HG03354 (cell line): ENCODE data around the gene TAF4.

Source experiments
- ATAC-seq: cut with Tn5 transposase; IDR thresholded peaks from one replicate; pipeline ENCODE4 v1.9.1; 2021; ENCODE audit warnings: mild to moderate bottlenecking; ENCODE audit not compliant: unreplicated experiment, poor library complexity, severe bottlenecking

TAF4 gene

DNA sequence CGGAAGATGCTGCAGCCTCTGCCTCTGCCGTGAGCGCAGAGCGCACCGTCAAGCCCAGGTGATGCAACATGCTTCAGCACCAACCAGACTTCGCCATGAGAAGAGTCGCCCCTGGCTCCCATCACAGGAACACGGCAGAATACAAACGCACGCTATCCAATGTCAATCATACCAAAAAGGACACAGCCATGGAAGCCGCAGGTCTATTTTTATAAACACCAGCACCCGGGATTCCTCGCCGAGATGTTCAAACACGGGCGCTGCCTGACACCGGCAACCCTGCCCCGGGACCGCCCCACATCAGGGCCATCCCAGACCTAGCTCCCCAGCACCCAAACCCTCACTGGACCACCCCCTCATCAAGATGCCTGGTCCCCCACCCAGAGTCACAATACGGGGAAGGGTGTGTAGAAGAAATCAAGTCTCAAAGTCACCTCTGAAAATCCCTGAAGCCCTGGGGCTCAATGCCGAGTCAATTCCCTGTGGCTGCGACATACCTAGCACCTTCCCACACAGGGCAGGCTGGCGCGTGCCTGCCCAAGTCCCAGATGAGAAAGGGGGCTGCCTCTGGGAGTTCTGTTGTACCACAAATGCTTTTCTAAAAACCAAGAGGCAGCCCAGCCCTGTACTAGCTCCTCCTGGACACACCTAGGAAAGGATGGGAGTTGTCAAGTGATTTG lies 17.9 kb downstream of the TAF4 start:
- ATAC-seq = no peak

DNA sequence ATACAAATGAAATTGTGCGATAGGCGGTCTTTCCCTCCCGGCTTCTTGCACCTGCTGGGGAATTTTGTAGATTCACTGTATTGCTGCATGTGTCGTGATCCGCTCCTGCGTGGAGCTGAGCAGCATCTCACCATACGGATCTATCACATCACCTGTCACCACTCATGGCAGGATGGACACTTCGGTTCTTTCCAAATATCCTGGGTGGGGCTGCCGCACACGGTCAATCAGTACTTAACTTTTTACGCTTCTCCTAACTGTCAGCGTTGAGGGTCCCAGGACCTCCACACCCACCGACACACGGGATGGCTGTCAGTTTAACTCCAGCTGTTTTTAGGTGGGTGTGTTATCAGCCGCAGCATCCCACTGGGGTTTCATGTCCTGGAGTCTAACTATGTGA lies 19.2 kb downstream of the TAF4 start:
- ATAC-seq = no peak

GRCh38 chr20:62045529-62046285 lies 20.0 kb downstream of the TAF4 start:
- ATAC-seq = no peak

DNA sequence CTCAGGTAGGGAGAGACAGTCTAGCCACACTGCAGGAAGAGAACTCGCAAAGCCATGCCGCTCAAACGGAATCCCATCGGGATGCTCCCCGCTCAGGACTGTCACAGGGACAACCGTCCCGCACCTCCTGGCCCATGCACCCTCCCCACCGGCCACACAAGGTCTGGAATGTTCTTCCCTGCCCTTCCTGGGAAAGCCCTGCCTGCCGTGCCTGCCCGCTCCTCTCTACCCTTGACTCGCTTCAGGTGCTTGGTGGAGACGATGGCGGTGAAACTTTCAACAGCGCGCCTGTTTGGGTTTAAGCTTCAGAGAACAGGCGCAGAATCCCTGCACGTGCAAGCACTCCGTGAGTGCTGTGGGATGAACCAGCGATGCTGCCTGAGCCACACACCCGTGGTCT lies 20.6 kb downstream of the TAF4 start:
- ATAC-seq = no peak

DNA sequence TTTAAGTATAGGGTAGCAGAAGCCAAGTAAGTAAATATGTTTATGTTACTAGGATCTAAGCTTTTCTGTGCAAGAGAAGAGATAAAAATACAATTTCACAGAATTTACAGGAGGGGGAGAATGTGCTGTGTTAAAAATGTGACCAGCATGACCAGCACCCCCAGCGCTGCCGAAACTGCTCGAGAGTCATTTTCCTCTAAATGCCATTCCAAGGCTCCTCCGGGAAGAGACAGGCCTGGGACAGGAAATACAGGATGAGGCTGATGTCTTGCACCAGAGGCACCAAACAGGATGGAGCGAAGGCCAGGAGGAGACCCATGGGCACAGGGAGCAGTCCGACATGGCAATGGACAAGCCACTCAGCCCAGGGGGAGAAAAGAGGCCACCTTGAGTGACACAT lies 21.1 kb downstream of the TAF4 start:
- no peak for ATAC-seq

- no peak for ATAC-seq
Measured at GRCh38 chr20:62043131-62043914, 22.4 kb downstream of the TAF4 start.

DNA sequence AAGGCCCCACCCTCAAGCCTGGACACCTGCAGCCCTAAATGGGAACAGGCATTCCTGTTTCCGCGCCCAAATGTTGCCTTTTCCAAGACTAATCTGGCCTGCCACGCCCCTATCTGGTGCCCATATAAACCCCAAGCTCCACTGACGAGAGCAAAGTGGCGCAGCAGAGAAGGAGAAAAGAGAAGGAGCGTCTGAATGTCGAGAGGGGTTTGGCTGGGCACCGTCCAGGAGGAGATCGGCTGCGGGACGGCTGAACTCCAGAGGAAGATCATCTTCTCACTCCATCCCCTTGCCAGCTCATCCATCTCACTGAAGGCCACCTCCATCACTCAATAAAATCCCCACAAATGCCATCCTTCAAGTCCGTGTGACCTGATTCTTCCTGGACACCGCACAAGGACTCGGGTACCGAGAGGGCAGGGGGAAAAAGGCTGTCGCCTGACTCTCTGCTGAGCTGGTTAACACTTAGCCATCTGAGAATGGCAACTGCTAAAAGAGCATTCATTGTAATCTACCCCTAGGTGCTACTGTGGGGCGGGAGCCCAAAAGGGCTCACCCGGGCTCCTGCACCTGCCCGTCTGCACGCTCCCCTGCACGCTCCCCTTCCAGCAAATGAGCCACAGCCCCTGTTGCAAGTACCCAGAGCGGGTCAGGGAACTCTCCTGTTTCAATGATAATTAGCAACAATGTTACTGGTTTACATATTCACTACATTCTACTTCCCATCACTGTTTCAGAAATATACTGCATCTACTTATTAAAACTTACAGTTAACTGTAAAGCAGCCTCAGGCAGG lies 23.5 kb downstream of the TAF4 start:
- no peak for ATAC-seq

GRCh38 chr20:62040933-62041332 lies 24.7 kb downstream of the TAF4 start:
- ATAC-seq = no peak

DNA sequence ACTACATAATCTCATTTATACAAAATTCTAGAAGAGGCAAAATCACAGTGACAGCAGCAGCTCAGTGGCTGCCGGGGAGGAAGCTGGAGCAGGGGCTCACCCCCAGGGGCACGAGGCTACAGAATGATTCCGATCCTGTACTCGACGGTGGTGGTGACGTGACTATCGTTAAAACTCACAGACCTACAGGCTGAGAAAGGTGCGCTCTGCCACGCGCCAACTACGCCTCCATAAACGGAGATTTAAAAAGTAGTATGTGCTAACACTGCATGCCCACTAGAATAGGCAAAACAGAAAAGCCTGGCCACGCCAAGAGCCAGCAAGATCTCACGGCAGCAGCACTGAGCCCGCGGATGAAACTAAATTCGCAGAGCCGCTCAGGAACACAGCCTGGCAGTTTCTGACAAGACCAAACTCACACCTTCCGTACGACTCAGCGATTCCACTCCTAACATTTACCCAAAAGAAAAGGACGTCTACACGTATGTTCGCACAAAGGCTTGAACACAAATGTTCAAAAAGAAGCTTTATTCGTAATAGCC lies 25.2 kb downstream of the TAF4 start:
- ATAC-seq = no peak

- ATAC-seq = no peak
Measured at GRCh38 chr20:62039738-62040137, 25.9 kb downstream of the TAF4 start.

GRCh38 chr20:62032609-62033368 lies 32.9 kb downstream of the TAF4 start:
- ATAC-seq = no peak

DNA sequence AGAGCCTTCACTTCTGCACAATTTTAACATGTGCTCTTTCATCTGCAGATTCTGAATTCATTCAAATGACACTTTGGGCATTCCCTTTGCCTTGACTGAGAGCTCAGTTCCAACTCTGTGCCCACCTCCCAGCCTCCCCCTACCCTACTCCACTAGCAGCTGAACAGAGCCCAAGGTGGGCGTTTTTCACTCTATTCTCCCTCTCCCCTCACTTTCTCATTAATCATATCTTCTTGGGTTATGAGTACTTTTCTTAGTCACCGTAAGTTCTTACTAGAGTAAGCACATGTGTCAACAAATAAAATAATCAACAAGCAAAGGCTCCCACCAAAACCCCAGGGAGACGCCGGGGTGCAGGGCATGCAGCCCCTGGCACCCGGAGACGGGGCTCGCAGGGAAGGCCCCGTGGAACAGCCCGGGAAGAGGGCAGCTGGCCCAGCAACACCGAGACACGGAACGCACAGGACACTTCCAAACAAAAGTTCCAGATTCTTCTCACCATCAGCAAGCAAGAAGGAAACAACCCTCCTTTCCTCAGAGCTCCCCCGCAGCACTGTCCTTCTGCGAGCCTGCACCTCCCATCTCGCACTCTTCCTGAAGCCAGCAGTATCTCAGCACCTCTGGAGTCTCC lies 34.1 kb downstream of the TAF4 start:
- ATAC-seq = no peak

DNA sequence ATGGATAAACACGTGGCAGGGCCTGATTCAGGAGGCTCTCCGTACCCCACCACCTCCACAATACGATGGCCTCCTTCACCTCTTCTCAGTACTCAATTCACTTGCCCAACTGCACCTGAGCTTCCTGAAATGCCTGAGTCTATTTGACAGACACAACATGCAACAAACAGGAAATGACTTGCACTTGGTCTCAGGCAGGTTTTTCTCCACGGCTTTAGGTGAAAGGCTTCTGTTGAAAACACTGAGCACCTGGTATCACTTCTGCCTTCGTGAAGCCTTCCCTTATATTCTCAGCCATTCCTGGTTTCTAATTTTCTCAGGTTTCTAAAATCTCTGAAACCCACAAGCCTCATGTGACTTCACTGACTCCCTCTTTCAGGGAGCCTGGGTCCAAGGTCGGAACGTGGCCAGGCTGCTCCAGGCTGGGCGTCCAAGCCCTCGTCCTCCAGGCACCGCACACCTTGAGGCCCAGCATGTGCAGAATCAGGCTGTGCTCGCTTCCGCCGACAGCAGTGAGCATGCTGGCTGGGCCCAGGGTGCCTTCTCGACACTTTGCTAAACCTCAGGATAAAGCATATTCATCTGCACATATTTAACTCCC lies 34.7 kb downstream of the TAF4 start:
- ATAC-seq = no peak

- ATAC-seq = no peak
Measured at GRCh38 chr20:62030357-62030756, 35.3 kb downstream of the TAF4 start.

GRCh38 chr20:62029949-62030348 lies 35.7 kb downstream of the TAF4 start:
- no peak for ATAC-seq

DNA sequence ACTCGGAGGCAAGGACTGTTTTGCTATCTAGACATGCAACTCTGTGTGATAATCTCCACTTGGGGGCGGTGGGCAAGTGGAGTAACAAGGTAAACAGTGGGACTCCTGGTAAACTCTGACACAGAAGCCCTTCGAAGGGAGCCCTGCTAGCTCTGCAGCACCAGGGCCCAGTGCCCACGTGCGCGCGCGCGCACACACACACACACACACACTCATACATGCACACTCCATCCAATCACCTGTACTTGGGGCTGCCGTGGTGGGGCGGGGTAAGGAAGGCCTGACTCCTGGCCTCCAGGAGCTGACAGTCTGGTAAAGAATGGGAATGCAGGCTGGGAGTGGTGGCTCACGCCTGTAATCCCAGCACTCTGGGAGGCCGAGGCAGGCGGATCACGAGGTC lies 36.4 kb downstream of the TAF4 start:
- no peak for ATAC-seq

DNA sequence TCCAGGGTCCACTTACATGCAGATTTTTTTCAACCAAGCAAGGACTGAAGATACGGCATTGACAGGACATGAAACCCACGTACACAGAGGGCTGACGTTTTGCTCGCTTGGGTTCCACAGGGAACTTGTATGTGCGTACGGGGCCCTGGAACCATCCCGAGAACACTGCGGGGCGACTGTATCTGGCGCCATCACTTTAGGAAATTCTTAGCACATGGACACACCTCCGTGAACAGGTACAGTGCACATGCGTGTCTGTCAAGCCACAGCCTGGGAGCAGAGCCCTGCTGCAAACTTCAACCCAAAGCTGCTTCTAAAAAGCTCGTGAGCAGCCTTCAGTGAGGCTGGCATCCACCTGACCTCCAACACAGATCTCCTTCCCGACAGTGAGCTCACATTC lies 37.3 kb downstream of the TAF4 start:
- no peak for ATAC-seq

GRCh38 chr20:62027698-62028321 lies 37.9 kb downstream of the TAF4 start:
- ATAC-seq = no peak
